H9 (cell line): ENCODE results near the gene ICE1. TPM values are rescaled to one million over a fixed set of nuclear protein-coding genes. Genes with fewer than 3 reads are reported as not detected.

Experiments used
- DNase-seq: peaks from one replicate; pipeline ENCODE4 v3.0.0-alpha.2; 2017
- H2AFZ ChIP-seq: one replicate; pipeline ENCODE4 v1.6.1; 2013; ENCODE audit warnings: mild to moderate bottlenecking, low read length, control low read depth, moderate library complexity
- H2AK5ac ChIP-seq: 2 replicates; pipeline ENCODE4 v1.6.1; 2013; ENCODE audit warnings: low read length, control low read depth, mixed read lengths; ENCODE audit not compliant: insufficient read length
- H2BK120ac ChIP-seq: one replicate; pipeline ENCODE4 v1.6.1; 2013; ENCODE audit warnings: low read depth, mild to moderate bottlenecking, low read length, control low read depth, inconsistent platforms; ENCODE audit not compliant: poor library complexity, severe bottlenecking
- H2BK12ac ChIP-seq: 2 replicates; pipeline ENCODE4 v1.6.1; 2013; ENCODE audit warnings: low read length, control low read depth, mixed read lengths, low read depth; ENCODE audit not compliant: insufficient read length
- H2BK15ac ChIP-seq: 2 replicates; pipeline ENCODE4 v1.6.1; 2013; ENCODE audit warnings: low read depth, low read length, control low read depth
- H2BK20ac ChIP-seq: one replicate; pipeline ENCODE4 v1.6.1; 2013; ENCODE audit warnings: low read depth, mild to moderate bottlenecking, low read length, control low read depth, inconsistent platforms; ENCODE audit not compliant: poor library complexity, severe bottlenecking
- H2BK5ac ChIP-seq: 2 replicates; pipeline ENCODE4 v1.6.1; 2013; ENCODE audit warnings: low read length, control low read depth, mixed read lengths; ENCODE audit not compliant: insufficient read length
- H3K14ac ChIP-seq: 2 replicates; pipeline ENCODE4 v1.6.1; 2013; ENCODE audit warnings: low read length, control low read depth; ENCODE audit not compliant: insufficient read depth
- H3K18ac ChIP-seq: 2 replicates; pipeline ENCODE4 v1.6.1; 2013; ENCODE audit warnings: low read depth, mild to moderate bottlenecking, mixed read lengths, low read length, control low read depth; ENCODE audit not compliant: insufficient read length
- H3K23ac ChIP-seq: 2 replicates; pipeline ENCODE4 v1.6.1; 2013; ENCODE audit warnings: low read length, control low read depth, mixed read lengths, low read depth; ENCODE audit not compliant: insufficient read length
- H3K23me2 ChIP-seq: 2 replicates; pipeline ENCODE4 v1.6.1; 2013; ENCODE audit warnings: low read depth, mild to moderate bottlenecking, mixed read lengths, low read length, control low read depth; ENCODE audit not compliant: insufficient read length, poor library complexity, severe bottlenecking
- H3K27ac ChIP-seq: 2 replicates; pipeline ENCODE4 v1.5.1; 2013; ENCODE audit warnings: low read length, control low read depth, mixed read lengths, low read depth; ENCODE audit not compliant: insufficient read length
- H3K27me3 ChIP-seq: 2 replicates; pipeline ENCODE4 v1.6.1; 2013; ENCODE audit warnings: low read length, control low read depth, inconsistent platforms; ENCODE audit not compliant: insufficient read depth
- H3K4ac ChIP-seq: 2 replicates; pipeline ENCODE4 v1.6.1; 2013; ENCODE audit warnings: low read depth, mild to moderate bottlenecking, control low read depth, inconsistent platforms, low read length, moderate library complexity
- H3K4me1 ChIP-seq: 2 replicates; pipeline ENCODE4 v1.6.1; 2013; ENCODE audit warnings: low read length, control low read depth, inconsistent platforms; ENCODE audit not compliant: insufficient read depth
- H3K4me2 ChIP-seq: 2 replicates; pipeline ENCODE4 v1.6.1; 2013; ENCODE audit warnings: low read length, control low read depth, mixed read lengths; ENCODE audit not compliant: insufficient read length, insufficient read depth
- H3K56ac ChIP-seq: 2 replicates; pipeline ENCODE4 v1.6.1; 2013; ENCODE audit warnings: low read depth, mild to moderate bottlenecking, mixed read lengths, low read length, control low read depth; ENCODE audit not compliant: insufficient read length
- H3K79me1 ChIP-seq: 2 replicates; pipeline ENCODE4 v1.6.1; 2013; ENCODE audit warnings: low read depth, mild to moderate bottlenecking, moderate library complexity, low read length, control low read depth, inconsistent platforms; ENCODE audit not compliant: insufficient read depth, poor library complexity, severe bottlenecking
- H3K79me2 ChIP-seq: 2 replicates; pipeline ENCODE4 v1.6.1; 2013; ENCODE audit warnings: low read length, control low read depth, inconsistent platforms; ENCODE audit not compliant: insufficient read depth
- H3K9ac ChIP-seq: 2 replicates; pipeline ENCODE4 v1.6.1; 2013; ENCODE audit warnings: low read length, control low read depth, mixed read lengths; ENCODE audit not compliant: insufficient read length; ENCODE audit errors: extremely low read depth
- H3K9me3 ChIP-seq: one replicate; pipeline ENCODE4 v1.6.1; 2013; ENCODE audit warnings: low read depth, low read length, inconsistent platforms; ENCODE audit not compliant: control insufficient read depth
- H3T11ph ChIP-seq: one replicate; pipeline ENCODE4 v1.6.1; 2013; ENCODE audit warnings: mild to moderate bottlenecking, low read length, control low read depth, inconsistent platforms
- H4K20me1 ChIP-seq: one replicate; pipeline ENCODE4 v1.6.1; 2013; ENCODE audit not compliant: control insufficient read depth, insufficient read length, insufficient read depth
- H4K5ac ChIP-seq: 2 replicates; pipeline ENCODE4 v1.6.1; 2013; ENCODE audit warnings: low read depth, mild to moderate bottlenecking, mixed read lengths, low read length, control low read depth; ENCODE audit not compliant: insufficient read length
- H4K8ac ChIP-seq: replicated peaks from 2 replicates; pipeline ENCODE4 v1.6.1; 2013; ENCODE audit warnings: low read length, control low read depth, mixed read lengths, low read depth; ENCODE audit not compliant: insufficient read length
- H4K91ac ChIP-seq: 2 replicates; pipeline ENCODE4 v1.6.1; 2013; ENCODE audit warnings: low read depth, mild to moderate bottlenecking, moderate library complexity, mixed read lengths, low read length, control low read depth; ENCODE audit not compliant: insufficient read length
- H3K27ac Mint-ChIP-seq, 3 experiments: 2 replicates in 2 of 3; 3 replicates in 1 of 3; pipeline ENCODE4 v1.8.0; 2020 to 2021; ENCODE audit warnings: mixed read lengths in 3 of 3, mild to moderate bottlenecking in 1 of 3, moderate library complexity in 1 of 3
- H3K27me3 Mint-ChIP-seq: 2 replicates; pipeline ENCODE4 v1.8.0; 2021; ENCODE audit warnings: low read depth, mild to moderate bottlenecking, moderate library complexity, mixed read lengths
- H3K36me3 Mint-ChIP-seq, 3 experiments: 2 replicates in 2 of 3; 3 replicates in 1 of 3; pipeline ENCODE4 v1.8.0; 2020 to 2021; ENCODE audit warnings: low read depth in 3 of 3, mixed read lengths in 3 of 3; ENCODE audit not compliant: insufficient read depth in 1 of 3
- H3K4me1 Mint-ChIP-seq, 2 experiments: 2 replicates each; pipeline ENCODE4 v1.8.0; 2020; ENCODE audit warnings: mixed read lengths in 2 of 2
- H3K4me3 Mint-ChIP-seq, 2 experiments: 2 replicates in 1 of 2; 3 replicates in 1 of 2; pipeline ENCODE4 v1.8.0; 2020 to 2021; ENCODE audit warnings: mild to moderate bottlenecking in 2 of 2, mixed read lengths in 2 of 2, moderate library complexity in 1 of 2
- H3K9me3 Mint-ChIP-seq, 2 experiments: 2 replicates in 1 of 2; 3 replicates in 1 of 2; pipeline ENCODE4 v1.8.0; 2020; ENCODE audit warnings: mild to moderate bottlenecking in 2 of 2, mixed read lengths in 2 of 2, moderate library complexity in 1 of 2
- WGBS: extraction: QIAGEN DNeasy Blood & Tissue Kit; methylation state at CpG from one replicate; pipeline ENCODE4 v1.1.7; 2013; ENCODE audit warnings: missing lambda C conversion rate, low lambda C conversion rate, mixed read lengths; ENCODE audit not compliant: insufficient read length; ENCODE audit errors: extremely low coverage; 5-methylcytosine and 5-hydroxymethylcytosine counted together
- total RNA-seq: library from RNA; stranded (reverse); gene quantifications from 2 replicates; pipeline ENCODE4 v1.2.1, GENCODE V29; 2021
- TF ChIP-seq, protein P1 (sequence below): fragments of 200-600 bp; sonication (generic); conservative IDR thresholded peaks from 3 replicates; pipeline ENCODE4 v1.8.0; 2021; ENCODE audit warnings: antibody characterized with exemption, mild to moderate bottlenecking

Gene ICE1
- total RNA-seq, 1 experiment from 2014 or later: 45.1 TPM

DNA sequence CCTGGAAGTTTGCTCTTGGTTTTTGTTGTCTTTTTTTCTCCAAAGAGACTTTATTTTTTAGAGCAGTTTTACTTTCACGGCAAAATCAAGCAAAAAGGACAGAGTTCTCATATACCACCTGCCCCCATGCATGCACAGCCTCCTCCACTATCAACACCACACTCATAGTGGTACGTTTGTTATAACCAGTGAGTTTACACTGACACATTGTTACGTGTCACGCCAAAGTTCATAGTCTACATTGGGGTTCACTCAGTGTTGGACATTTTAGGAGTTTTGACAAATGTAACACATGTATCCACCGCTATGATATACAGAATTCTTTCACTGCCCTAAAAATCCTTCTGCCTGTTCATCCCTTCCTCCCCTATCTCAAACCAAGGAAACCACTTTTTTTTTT lies 7.5 kb upstream of the ICE1 start:
- peaks cover 10 to 19% (median 12%) of the 10 kb centered on the region in 3 experiments for H3K36me3 Mint-ChIP-seq
- no peak overlapping the region for H4K91ac ChIP-seq
- H4K20me1 ChIP-seq: no peaks in the 10 kb centered on the region
- H3K4me1 Mint-ChIP-seq: peaks cover 8 to 11% of the 10 kb centered on the region in 2 experiments
- no peaks in the 10 kb centered on the region for H3K27me3 Mint-ChIP-seq
- no peak overlapping the region for H3K56ac ChIP-seq
- H2BK5ac ChIP-seq: no peak overlapping the region
- H2BK120ac ChIP-seq: no peak overlapping the region
- H3K4me1 ChIP-seq: no peaks in the 10 kb centered on the region; the same call in 1 of the 2 replicates
- H3K14ac ChIP-seq: no peak overlapping the region
- H3K4ac ChIP-seq: no peak overlapping the region
- H3K27ac Mint-ChIP-seq: no peak overlapping the region
- no peak overlapping the region for H2BK15ac ChIP-seq
- peaks cover 5% of the 10 kb centered on the region for H3K9me3 ChIP-seq
- TF ChIP-seq, protein P1, sequence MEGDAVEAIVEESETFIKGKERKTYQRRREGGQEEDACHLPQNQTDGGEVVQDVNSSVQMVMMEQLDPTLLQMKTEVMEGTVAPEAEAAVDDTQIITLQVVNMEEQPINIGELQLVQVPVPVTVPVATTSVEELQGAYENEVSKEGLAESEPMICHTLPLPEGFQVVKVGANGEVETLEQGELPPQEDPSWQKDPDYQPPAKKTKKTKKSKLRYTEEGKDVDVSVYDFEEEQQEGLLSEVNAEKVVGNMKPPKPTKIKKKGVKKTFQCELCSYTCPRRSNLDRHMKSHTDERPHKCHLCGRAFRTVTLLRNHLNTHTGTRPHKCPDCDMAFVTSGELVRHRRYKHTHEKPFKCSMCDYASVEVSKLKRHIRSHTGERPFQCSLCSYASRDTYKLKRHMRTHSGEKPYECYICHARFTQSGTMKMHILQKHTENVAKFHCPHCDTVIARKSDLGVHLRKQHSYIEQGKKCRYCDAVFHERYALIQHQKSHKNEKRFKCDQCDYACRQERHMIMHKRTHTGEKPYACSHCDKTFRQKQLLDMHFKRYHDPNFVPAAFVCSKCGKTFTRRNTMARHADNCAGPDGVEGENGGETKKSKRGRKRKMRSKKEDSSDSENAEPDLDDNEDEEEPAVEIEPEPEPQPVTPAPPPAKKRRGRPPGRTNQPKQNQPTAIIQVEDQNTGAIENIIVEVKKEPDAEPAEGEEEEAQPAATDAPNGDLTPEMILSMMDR: no peak
- no peak overlapping the region for H2BK20ac ChIP-seq
- H2AK5ac ChIP-seq: no peak overlapping the region
- H3K9ac ChIP-seq: no peak overlapping the region
- no peak overlapping the region for H2AFZ ChIP-seq
- H3K4me2 ChIP-seq: no peak overlapping the region
- H3K23me2 ChIP-seq: no peaks in the 10 kb centered on the region
- no peak overlapping the region for H2BK12ac ChIP-seq
- H3K27me3 ChIP-seq: no peaks in the 10 kb centered on the region
- H3K4me3 Mint-ChIP-seq: no peak overlapping the region
- H3K27ac ChIP-seq: no peak overlapping the region
- H3K79me1 ChIP-seq: no peaks in the 10 kb centered on the region
- H3K79me2 ChIP-seq: no peaks in the 10 kb centered on the region
- H3K9me3 Mint-ChIP-seq: peaks cover 17 to 19% of the 10 kb centered on the region in 2 experiments; a peak in 4 of 5 replicates
- no peak for DNase-seq
- H3K23ac ChIP-seq: no peak overlapping the region
- no peak overlapping the region for H4K8ac ChIP-seq
- no CpG with 5 or more reads among the region's 5 CpGs for WGBS
- H3T11ph ChIP-seq: no peak overlapping the region
- H3K18ac ChIP-seq: no peak overlapping the region
- H4K5ac ChIP-seq: no peak overlapping the region
